NCI-H2171 (cell line): ENCODE data around the gene GAREM2.

Experiments
- DNase-seq: peaks from one replicate; lab custom pipeline; 2025; lab: John Stamatoyannopoulos, UW

Gene GAREM2

GRCh38 chr2:26237868-26238267 is 65.0 kb downstream of the GAREM2 start:
- DNase-seq: no peak

DNA sequence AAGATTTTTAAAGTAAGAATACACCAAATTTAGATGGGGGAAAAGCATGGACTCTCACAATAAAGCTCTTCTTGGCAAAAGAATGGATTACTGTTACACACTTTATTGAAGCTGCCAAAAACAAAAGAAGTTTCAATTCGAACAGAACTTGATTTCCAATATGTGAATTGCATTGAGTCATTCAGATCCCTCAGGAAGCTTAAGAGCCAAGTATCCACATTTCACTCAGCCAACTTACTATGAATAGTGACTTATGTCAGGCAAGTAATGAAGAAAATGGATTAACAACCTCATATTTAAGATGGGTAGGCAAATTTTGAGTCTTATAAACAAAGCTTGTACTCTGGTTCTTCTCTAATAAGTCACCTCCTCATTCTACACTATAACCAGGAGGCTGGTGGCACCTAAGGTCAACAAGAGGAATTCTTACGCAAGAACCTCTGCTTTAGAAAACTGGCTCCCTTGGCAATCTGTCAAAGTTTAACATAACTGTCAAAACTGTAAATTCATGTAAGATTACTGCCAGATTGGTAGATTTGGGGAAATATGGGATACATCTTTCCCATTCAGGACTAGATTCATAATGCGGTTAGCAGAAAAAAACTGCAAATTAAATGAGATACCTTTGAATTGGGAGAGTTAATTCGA is 65.5 kb downstream of the GAREM2 start:
- no peak for DNase-seq
